CD4-positive, alpha-beta T cell treated with Interleukin-12 subunit alpha and Interleukin-12 subunit beta, for 1 hour (primary cell): ENCODE data around the gene TESK2.
"Not testable (repeated sequence)": the region's sequence is repeated elsewhere in the genome, so short reads cannot be mapped to it uniquely, and the experiment has no call there.

ENCODE experiments used
- DNase-seq: peaks from one replicate; pipeline ENCODE4 v3.0.0-alpha.2; 2020

Gene TESK2, protein sequence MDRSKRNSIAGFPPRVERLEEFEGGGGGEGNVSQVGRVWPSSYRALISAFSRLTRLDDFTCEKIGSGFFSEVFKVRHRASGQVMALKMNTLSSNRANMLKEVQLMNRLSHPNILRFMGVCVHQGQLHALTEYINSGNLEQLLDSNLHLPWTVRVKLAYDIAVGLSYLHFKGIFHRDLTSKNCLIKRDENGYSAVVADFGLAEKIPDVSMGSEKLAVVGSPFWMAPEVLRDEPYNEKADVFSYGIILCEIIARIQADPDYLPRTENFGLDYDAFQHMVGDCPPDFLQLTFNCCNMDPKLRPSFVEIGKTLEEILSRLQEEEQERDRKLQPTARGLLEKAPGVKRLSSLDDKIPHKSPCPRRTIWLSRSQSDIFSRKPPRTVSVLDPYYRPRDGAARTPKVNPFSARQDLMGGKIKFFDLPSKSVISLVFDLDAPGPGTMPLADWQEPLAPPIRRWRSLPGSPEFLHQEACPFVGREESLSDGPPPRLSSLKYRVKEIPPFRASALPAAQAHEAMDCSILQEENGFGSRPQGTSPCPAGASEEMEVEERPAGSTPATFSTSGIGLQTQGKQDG

DNA sequence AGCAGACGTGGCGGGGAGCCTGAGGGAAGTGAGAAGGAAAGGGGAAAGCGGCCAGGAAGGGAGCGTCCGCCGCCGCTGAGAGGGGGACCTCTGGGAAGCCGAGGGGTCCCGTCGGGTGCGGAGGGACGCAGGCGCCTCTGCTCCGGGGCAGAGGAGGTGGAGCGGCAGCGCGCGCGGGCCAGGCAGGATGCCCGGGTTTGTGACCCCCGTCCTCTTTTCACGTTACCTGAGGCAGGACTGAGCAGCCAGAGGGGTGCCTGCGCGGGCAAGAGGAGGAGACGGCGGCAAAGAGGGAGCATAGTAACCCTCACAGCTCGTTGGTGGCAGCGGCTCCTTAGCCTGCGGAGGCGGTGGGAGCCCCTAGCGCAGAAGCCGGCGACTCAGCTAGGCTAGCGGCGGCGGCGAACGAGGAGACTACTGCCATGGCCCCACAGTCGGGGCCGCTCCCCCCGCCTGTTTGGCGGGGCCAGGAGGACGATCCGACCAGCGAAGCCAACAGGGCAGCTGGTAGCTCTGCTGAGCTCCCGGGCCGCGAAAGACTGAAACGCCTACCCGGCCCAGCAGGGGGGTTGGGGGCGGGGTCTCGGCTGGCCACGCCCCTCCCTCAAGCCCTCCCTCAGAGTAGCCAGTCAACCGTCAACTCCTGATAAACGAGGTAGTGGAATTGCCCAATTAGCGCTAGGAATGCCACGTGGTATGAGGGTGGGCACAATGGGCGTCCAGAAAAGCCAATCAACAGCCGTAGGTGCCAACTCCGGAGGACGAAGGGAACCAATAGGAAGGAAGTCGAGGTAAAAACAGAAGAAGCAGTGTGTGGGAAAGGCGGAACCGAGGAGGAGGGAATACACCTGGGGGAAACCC, at the start of gene TESK2:
Gene TESK2 (minus strand): TSS at position 538 of the 861 bp plus-strand sequence. CDS start 33,378 bp downstream, outside the sequence.
- DNase-seq = peak; percentile 99

DNA sequence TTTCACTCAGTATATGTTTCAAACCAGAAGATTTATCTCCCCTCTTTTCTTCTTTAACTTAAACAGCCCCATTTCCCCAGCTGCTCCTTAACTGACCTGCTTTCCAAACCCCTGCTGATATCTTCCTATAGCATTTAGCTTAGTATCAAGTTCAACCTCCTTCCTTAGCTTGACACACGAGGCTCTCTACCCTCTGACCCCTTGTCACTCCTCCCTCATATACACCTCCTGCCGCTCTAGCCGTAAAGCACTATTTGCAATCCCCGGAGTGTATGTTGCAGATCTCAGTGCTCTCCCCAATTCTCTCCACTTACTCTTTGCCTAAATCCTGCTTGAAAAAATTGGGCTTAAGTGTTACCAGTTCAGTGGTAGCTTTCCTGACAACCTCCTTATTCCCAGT, 45.9 kb upstream of the TESK2 start:
- DNase-seq = no peak

DNA sequence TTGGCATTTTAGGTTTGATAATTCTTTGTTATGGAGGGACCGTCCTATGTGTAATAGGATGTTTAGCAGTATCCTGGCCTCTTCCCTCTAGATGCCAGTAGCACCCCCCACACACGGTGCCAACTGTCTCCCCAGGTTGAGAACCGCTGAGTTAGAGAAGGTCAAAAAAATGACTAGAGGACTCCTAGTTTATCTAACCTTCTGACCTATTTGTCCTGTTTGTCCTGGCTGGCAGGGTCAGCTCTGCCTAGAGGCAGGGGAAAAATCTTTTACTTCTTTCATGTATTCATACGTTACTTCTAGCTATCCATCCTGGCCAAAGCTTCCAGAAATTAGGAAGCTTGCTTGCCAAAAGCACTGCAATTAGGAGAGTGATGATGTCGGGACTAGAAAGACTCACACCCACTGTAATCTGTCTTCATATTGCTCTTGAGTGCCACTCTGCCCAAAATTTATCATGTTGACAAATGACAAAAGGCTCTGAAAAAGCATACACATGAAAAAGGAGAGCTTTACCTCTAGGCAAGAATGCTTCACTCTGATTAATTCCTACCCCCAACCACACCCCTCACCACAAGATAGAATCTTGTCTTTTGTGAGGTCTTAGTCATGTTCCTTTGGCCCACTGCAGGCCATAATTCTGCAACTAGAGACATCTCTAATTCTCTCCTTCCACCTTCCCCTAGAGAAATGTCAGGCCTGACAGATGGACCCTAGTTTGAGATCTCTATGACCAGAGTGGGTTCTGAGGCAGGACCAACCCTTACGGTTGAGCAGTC, 45.2 kb upstream of the TESK2 start:
- no peak for DNase-seq

DNA sequence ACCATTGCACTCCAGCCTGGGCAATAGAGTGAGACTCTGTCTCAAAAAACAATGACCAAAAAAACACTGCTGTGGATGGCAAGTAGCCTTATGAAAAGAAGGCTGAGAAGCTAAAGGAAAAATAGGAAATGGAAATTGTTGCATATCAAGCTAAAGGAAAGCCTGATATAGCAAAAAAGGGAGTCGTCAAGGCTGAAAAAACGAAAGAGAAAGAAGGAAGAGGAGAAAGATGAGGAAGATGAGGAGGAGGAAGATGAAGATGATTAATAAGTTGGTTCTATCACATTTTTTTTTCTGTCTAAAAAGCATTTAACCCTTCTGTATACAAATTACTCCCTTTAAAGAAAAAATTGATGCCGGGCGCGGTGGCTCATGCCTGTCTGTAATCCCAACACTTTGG, 40.9 kb upstream of the TESK2 start:
- DNase-seq = no peak

DNA sequence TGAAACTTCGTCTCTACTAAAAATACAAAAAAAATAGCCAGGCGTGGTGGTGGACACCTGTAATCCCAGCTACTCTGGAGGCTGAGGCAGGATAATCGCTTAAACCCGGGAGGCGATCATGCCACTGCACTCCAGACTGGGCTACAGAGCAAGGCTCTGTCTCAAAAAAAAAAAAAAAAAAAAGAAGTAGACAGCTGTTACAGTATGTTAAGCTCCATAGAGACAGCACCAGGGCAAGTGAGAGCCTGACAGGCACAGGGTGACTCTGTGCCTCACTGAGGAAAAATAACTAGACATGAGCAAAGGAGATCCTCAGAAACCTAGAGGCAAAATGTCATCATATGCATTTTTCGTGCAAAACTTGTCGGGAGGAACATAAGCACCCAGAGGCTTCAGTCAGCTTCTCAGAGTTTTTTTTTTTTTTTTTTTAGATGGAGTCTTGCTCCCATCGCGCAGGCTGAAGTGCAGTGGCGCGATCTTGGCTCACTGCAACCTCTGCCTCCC, 39.7 kb upstream of the TESK2 start:
- no peak for DNase-seq

DNA sequence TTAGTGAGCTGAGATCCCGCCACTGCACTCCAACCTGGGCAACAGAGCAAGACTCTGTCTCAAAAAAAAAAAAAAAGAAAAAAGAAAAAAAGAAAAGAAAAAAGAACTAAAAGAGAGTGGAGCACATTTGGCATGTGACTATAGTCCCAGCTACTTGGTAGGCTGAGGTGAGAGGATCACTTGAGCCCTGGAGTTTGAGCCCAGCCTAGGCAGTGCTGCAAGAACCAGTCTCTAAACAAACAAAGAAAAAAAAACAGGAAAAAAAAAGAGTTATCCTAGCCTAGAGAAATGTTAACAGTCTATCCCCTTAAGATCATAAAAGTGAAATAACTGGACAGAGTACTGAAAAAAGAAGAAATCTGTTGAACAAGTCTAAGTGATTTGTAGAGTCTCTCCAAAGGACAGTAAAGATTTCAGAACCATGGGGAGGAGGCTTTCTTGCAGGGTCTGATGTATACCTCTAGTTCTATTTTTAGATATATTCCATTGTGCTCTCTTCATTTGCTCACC, 35.2 kb upstream of the TESK2 start:
- DNase-seq = no peak

DNA sequence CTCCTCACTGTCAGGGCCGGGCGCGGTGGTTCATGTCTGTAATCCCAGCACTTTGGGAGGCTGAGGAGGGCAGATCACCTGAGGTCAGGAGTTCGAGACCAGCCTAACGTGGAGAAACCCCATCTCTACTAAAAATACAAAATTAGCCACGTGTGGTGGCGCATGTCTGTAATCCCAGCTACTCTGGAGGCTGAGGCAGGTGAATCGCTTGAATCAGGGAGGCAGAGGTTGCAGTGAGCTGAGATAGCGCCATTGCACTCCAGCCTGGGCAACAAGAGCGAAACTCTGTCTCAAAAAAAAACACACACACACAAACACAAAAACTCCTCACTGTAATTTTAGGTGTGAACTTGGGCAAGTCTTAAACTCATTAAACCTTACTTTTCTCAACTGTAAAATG, 33.0 kb upstream of the TESK2 start:
- DNase-seq = not testable (repeated sequence)

DNA sequence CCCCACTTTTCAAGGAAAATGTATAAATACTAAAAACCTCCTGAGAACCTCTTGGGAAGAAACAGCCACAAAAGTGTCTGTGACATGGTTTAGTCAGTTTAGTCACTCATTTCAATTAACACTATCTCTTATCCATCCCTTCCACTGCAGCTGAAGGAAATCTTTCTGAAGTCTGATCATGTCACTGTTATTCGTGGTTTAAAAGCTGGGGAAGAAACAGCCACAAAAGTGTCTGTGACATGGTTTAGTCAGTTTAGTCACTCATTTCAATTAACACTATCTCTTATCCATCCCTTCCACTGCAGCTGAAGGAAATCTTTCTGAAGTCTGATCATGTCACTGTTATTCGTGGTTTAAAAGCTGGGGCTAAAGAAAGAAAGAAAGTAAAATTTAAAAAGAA, 32.6 kb upstream of the TESK2 start:
- not testable (repeated sequence) for DNase-seq

DNA sequence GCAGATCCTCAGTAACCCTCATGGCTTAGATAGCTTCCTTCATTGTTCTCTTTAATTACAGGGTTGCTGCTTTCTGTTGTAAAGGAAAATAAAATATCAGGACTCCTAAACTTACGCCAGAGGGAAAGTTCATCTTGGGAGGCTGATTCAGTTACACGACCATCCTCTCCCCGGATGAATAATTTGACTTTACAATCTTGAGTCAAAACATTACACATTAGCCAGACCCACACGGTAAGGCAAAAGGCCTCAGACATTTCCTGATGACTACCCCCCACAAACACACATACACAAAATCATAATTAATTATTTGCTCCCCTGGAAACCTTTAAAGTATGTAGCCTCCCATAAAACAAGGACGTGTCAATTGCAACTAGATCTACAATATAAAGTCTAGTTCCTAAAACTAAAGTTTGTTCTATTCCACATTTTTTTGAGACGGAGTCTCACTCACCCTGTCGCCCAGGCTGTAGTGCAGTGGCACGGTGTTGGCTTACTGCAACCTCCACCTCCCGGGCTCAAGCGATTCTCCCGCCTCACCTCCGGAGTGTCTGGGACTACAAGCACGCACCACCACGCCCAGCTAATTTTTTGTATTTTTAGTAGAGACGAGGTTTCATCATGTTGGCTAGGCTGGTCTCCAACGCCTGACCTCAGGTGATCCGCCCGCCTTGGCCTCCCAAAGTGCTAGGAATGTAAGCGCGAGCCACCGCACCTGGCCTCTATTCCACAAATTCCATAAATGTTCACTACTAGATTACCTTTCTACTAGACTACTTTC, 31.6 kb upstream of the TESK2 start:
- no peak for DNase-seq

DNA sequence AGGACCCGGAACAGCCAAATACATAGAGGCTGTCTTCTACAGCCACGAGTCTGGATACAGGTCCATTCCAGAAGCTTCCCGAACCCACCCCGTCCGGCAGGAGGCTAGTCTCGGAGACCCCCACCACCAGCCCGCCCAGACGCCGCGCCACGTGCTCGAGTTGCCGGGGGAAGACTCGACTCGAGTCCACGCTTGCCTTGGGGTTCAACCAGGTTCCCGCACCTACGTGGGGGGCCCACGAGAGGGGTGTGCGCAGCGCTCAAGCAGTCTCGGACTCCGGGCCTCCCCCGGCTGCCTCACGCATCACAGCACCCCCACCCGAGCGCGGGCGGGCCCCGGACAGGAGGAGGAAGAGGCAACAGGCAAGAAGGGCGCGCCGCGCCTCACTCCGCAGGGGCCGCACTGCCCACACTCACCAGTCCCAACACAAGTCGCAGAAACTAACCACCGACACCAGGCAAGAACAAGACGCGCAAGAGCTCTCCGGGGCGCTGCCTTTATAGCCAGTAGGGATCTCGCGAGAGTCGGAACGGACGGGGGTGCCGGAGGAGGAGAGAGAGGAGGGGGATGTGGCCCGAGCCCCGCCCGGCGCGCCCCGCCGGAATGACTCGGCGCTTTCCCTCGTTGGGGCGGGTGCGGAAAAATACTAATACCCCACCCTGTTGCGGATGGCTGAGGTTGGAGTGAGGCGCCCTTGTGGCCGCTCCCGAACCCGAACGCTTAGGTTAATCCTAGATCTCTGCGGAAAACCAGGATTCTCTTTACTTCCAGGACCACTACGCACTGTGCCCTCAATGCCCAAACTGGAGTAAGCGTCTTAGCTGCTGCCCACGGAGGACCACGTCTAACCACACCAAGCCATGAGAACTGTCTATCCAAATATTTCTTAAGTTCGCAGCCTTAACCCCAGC, 30.7 kb upstream of the TESK2 start, which contains the start of gene PRDX1:
Gene PRDX1 (minus strand): TSS at position 472 of the 911 bp plus-strand sequence. CDS start 2,841 bp downstream, outside the sequence.
- peak; percentile 96 for DNase-seq

DNA sequence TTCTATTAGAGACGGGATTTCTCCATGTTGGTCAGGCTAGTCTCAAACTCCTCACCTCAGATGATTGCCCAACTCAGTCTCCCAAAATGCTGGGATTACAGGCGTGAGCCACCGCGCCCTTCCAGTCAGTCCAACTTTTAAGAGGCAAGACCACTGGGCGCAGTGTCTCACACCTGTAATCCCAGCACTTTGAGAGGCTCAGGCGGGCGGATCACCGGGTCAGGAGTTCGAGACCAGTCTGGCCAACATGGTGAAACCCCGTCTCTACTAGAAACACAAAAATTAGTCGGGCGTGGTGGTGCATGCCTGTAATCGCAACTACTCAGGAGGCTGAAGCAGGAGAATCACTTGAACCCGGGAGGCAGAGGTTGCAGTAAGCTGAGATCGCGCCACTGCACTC, 28.8 kb upstream of the TESK2 start:
- DNase-seq = not testable (repeated sequence)

DNA sequence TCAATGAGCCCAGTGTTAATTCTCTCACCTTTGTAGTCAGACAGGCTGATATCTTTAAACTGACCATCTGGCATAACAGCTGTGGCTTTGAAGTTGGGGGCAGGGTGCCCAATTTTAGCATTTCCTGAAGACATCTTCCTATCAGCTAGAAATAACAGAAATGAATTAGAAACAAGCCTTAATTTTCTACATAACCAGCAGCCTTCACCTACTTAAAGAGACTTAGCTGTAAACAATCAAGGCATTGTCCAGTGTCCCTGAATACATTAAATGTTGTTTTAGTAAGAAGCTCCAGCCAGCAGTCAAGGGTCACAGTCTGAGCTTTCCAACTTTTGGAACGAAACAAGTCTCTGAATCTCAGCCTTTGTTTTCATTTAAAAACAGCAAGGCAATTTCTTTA, 27.9 kb upstream of the TESK2 start:
- no peak for DNase-seq

DNA sequence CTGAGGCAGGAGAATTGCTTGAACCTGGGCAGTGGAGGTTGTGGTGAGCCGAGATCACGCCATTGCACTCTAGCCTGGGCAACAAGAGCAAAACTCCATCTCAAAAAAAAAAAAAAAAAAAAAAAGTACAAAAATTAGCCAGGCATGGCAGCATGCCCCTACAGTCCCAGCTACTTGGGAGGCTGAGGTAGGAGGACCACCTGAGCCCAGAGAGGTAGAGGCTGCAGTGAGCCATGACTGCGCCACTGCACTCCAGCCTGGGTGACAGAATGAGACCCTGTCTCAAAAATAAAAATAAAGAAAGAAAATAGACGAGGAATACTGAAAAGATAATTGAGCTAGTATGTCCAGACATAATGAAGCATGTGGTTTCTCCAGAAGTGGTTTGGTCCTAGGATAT, 27.4 kb upstream of the TESK2 start:
- DNase-seq = not testable (repeated sequence)

DNA sequence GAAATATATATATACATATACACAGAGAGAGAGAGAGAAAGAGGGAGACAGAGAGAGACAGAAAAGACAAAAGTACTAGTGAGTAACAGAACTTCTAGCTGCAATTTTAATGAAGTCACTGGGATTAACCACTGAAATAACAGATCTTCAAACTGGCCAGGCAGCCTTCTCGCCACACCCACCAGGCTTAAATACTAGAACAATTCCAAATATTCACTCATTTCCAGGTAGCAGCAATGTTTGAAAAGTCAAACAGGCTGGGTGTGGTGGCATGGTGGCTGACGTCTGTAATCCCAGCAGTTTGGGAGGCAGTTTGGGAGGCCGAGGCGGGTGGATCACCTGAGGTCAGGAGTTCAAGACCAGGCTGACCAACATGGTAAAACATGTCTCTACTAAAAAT, 25.5 kb upstream of the TESK2 start:
- DNase-seq = no peak

DNA sequence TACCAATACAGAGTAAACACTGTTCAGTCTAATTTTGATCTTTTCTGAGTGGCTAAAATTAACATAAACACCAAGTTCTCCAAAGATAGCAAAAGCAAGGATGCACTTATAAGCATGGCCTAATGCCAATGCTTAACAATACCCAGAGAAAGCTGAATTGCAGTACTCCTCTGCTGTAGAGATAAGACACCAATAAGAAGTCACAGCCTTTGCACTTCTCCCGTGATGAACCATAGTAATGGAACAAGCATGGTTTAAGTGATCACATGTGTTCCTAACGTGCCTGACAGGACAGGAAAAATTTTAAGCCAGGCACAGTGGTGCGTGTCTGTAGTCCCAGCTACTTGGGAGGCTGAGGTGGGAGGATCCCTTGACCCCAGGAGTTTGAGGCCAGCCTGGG, 25.1 kb upstream of the TESK2 start:
- DNase-seq = no peak

DNA sequence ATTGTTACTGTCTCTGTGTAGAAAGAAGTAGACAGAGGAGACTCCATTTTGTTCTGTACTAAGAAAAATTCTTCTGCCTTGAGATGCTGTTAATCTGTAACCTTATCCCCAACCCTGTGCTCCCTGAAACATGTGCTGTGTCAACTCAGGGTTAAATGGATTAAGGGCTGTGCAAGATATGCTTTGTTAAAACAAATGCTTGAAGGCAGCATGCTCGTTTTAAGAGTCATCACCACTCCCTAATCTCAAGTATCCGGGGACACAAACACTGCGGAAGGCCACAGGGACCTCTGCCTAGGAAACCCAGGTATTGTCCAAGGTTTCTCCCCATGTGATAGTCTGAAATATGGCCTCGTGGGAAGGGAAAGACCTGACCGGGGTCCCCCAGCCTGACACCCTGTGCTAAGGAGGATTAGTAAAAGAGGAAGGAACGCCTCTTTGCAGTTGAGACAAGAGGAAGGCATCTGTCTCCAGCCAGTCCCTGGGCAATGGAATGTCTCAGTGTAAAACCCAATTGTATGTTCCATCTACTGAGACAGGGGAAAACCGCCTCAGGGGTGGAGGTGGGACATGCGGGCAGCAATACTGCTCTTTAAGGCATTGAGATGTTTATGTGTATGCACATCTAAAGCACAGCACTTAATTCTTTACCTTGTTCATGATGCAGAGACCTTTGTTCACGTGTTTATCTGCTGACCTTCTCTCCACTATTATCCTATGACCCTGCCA, 22.7 kb upstream of the TESK2 start:
- not testable (repeated sequence) for DNase-seq

DNA sequence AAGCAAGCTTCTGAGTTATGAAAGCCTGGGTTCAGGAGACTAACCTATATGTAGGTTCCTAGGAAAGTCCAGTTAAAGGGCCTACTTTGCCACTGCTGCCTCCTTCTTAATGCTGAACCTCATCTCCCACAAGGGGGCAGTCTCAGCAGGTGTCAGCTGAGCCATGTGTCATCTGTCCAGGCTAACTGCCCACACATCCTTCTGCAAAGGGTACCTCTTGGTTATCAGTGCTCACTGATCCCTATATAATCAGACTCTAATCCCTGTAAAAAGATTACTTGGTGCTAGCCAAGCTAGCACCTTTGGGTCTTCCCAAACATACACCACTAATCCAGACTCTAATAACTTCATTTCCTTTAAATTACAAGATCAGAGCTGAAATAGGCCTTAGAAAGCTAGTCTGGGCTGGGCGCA, 21.7 kb upstream of the TESK2 start:
- DNase-seq = peak; percentile 67

DNA sequence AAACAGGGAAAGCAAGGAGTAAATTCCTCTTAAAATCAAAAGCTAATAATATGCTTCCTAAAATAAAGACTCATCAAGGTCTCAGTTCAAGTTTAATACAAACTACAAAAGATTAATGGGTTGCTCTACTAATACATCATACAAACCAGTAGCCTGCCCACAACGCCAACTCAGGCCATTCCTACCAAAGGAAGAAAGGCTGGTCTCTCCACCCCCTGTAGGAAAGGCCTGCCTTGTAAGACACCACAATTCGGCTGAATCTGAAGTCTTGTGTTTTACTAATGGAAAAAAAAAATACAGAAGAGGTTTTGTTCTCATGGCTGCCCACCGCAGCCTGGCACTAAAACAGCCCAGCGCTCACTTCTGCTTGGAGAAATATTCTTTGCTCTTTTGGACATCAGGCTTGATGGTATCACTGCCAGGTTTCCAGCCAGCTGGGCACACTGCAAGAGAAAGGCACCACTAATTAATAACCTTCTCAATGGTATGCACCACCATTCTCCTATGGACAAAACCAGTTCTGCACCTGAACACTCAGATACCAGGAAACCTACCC, 20.1 kb upstream of the TESK2 start:
- DNase-seq = no peak
